HG02571 (cell line): ENCODE measurements around the gene SPDYE2.
"Not testable (repeated sequence)": the region's sequence is repeated elsewhere in the genome, so short reads cannot be mapped to it uniquely, and the experiment has no call there.

Source experiments
- ATAC-seq: cut with Tn5 transposase; IDR thresholded peaks from one replicate; pipeline ENCODE4 v1.9.1; 2021; ENCODE audit warnings: mild to moderate bottlenecking, moderate library complexity; ENCODE audit not compliant: unreplicated experiment

Gene SPDYE2

GRCh38 chr7:102535062-102535615 is 15.9 kb upstream of the SPDYE2 start:
- ATAC-seq, result not testable (repeated sequence)

GRCh38 chr7:102540604-102541003 is 10.4 kb upstream of the SPDYE2 start:
- ATAC-seq, result not testable (repeated sequence)

DNA sequence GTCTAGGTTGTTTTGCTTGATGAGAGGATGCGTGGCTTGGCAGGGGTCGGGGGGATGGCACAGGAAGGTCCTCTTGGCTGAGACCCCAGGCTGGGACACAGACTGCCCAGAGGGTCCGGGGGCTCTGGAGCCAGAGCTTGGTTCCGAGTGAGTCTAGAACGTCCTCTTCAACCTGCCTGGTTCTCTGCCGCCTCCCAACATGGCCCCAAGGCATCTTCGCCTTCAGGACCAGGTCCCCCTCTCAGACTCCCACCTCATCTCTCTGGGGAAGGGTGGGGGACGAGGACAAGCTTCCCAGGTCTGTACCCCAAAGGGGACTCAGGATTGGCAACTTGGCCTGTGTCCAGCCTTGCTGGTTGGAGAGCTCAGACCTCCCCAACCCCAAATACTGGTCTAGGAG is 8.9 kb upstream of the SPDYE2 start:
- not testable (repeated sequence) for ATAC-seq

- not testable (repeated sequence) for ATAC-seq
Observed at GRCh38 chr7:102542771-102543170, 8.3 kb upstream of the SPDYE2 start.

DNA sequence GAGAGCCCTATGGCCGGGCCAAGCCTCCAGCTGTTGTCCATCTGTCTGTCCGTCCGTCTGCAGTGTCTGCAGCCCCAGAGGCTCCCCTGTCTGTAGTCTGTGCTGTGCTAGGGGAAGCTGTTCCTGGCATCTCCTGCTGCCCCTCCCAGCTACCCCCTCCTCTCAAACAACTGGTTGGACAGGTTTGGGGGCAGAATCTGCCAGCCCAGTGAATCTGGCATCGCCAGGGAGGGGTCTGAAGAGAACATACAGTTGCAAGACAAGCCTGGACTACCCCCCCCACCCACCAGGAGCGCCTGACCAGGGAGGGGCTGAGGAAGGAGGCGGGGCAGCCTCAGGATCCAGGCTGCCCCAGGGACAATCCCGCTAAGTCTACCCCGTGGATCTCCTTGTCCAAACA is 7.4 kb upstream of the SPDYE2 start, which contains the start of gene UPK3BL2:
Gene UPK3BL2, minus strand, starts transcription at position 101 of the 400 bp plus-strand sequence. Its CDS starts 60 bp downstream, at position 41.
- not testable (repeated sequence) for ATAC-seq

DNA sequence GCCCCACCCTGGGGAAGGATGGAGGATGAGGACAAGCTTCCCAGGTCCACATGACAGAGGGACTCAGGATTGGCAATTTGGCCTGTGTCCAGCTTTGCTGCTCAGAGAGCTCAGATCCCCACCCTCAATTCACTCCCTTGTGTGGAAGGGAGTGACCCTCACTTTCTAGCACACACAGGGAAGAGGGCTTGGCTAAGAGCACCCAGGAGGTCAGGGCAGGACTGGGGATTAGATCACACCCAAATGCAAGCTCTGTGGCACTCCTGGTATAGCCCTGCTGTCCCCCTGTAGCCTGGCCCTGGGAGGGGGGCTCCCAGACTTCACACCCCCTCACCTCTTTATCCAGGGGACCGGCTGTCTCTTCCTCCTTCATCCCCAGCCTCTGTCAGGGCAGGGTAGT is 6.7 kb upstream of the SPDYE2 start:
- ATAC-seq, result not testable (repeated sequence)

DNA sequence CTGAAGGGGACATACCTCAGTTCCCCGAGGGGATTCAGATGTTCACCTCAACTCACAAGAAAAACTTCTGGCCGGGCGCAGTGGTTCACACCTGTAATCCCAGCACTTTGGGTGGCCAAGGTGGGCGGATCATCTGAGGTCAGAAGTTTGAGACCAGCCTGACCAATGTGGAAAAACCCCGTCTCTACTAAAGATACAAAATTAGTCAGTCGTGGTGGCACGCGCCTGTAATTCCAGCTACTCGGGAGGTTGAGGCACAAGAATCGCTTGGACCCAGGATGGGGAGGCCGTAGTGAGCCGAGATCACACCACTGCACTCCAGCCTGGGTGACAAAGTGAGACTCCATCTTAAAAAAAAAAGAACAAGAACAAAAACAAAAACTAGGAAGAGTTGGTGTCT is 5.7 kb upstream of the SPDYE2 start:
- not testable (repeated sequence) for ATAC-seq

DNA sequence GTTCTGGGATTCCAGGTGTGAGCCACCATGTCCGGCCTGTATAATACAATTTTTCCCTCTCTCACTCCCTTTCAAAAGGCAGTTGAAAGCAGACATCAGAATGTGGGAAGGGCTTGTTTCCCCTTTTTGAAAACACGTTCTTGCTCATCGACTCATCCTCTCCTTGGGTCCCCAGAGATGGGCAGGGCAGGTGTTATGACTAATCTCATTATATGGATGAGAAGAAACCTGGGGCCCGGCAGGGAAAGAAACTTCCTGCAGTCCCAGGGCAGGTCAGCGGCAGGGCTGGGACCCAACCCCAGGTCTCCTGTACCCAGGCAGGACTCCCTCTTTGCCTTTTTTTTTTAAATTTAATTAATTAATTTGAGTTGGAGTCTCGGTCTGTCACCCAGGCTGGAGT is 4.7 kb upstream of the SPDYE2 start:
- peak; percentile 71 for ATAC-seq

- ATAC-seq, result not testable (repeated sequence)
Observed at GRCh38 chr7:102568620-102569019, 17.6 kb downstream of the SPDYE2 start.

DNA sequence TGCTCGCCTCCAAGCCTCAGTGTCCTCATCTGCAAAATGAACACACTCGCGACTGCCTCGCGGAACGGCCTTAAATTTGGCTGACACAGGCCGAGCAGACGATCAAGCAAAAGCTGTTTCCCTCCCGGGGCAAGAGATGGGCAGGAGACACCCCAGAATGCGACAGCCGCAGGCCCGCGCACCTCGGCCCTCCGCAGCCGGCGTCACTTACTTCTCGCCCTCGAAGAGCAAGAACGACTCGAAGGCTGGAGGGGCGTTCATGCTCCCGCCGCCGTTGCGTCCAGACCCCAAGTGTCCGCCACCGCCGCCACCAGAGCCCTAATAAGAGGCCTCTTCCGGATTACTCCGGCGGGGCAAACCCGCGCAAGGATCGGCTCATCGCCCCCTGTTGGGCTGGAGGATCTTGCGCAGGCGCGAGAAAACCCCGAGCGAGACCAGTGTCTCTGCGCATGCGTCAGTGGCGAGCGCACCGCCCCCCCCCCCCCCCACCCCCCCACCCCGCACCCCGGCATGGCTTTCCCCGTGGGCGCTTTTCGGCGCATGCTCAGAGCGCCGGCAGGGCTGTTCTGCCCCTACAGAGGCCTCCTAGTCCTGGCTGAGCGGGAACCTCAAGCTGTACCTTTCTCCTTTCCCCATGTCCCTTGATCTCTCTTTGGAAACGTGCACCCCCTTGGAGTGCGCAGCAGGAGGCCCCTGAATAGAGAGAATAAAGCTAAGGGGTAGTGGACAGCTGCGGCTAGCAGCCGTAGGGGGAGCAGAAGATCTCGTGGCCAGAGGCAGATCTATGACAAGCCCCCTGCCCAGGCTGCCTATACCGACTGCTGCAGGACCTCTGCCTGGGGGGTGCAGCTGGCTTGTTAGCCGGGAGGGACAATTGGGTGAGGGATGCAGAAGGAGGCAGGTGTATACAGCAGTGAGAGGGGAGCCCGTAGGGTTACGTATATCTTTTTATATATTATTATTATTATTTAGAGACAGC is 21.5 kb downstream of the SPDYE2 start, which contains the start of gene POLR2J3:
Gene POLR2J3, minus strand, starts transcription at position 323 of the 979 bp plus-strand sequence. Its CDS starts 62 bp downstream, at position 261.
- peak; percentile 94 for ATAC-seq

GRCh38 chr7:102574607-102575006 is 23.6 kb downstream of the SPDYE2 start:
- ATAC-seq, result not testable (repeated sequence)

- not testable (repeated sequence) for ATAC-seq
Observed at GRCh38 chr7:102576363-102576762, 25.3 kb downstream of the SPDYE2 start.

DNA sequence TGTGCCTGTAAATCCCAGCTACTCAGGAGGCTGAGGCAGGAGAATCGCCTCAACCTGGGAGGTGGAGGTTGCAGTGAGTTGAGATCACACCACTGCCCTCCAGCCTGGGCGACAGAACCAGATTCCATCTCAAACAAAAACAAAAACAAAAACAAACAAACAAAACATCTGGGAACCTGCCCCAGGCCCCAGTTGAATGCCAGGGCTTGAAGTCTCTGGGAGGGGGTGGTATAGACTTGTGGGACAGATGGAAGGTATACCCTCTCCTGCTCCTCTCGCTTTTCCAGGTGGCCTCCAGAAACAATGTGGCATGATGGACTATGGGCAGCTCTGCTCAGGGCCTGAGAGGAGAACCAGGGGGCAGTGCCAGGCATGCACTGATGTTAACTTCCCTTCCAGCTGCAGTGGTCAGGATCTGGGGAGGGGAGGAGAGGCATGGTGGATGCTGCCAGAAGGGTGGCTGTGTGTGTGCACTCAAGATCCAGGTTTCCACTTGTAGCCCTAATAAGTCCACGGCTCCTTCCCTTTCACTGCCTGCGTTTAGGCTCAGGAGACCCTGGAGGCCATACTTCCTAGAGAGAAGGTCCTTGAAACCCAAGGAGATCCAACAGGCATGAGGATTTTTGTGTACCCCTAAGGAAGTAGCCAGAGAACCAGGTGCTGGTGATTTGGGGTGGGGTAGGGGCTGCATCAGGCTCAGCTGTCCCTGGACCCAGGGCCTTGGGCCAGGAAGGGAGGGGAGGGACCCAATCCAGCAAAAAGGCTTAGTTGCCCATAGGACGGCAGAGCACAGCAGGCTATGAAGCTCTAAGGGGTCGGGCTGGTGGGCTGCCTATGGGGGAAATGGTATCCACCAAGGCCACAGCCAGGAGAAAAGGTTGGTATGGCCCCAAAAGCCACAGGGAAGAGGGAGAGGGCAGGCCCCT is 26.6 kb downstream of the SPDYE2 start:
- ATAC-seq, result not testable (repeated sequence)

DNA sequence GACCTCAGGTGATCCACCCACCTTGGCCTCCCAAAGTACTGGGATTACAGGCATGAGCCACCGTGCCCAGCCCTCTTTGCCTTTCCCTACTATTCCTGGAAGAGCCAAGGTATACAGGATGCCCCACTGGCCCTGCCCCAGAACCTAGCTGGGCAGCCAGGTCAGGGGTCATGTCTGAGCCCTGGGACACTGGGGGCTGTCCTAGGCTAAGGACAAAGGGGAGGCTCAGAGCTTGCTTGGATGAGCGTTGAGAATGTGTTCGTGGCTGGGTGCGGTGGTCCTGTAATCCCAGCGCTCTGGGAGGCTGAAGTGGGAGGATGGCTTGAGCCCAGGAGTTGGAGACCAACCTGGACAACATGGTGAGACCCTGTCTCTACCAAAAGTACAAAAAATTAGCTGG is 27.5 kb downstream of the SPDYE2 start:
- ATAC-seq, result not testable (repeated sequence)

DNA sequence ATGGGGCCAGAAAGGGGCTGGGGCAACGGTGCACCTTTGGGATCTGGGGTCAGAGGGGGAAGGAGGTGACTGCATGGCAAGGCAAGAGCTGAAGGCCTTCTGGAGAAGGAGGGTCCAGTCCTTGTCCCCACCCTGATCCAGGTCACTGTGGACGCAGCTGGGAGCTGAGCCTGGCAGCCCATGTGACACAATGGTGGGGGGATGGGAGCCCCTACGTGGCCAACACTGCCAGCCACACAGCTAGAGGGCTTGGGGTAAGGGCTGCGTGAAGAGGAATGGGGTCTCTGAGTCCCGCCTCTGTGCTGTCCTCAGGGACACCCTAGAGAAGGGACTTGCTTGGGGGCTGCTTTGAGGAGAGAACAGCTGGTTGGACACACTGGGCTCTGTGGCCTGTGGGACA is 30.7 kb downstream of the SPDYE2 start:
- ATAC-seq, result not testable (repeated sequence)

GRCh38 chr7:102583495-102583894 is 32.5 kb downstream of the SPDYE2 start:
- not testable (repeated sequence) for ATAC-seq

DNA sequence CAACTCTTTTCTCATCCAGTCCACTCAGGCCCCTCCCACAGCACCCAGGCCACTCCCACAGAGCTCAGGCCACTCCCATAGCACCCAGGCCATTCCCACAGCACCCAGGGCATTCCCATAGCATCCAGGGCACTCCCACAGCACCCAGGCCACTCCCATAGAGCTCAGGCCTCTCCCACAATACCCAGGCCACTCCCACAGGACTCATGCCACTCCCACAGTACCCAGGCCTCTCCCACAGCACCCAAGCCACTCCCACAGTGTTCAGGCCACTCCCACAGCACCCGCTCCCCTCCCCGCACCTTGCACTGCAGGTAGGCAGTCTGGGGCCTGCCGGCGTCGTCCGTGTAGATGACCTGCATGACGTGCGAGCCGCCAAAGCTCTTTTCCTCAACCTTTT is 38.8 kb downstream of the SPDYE2 start:
- peak; percentile 27 for ATAC-seq

DNA sequence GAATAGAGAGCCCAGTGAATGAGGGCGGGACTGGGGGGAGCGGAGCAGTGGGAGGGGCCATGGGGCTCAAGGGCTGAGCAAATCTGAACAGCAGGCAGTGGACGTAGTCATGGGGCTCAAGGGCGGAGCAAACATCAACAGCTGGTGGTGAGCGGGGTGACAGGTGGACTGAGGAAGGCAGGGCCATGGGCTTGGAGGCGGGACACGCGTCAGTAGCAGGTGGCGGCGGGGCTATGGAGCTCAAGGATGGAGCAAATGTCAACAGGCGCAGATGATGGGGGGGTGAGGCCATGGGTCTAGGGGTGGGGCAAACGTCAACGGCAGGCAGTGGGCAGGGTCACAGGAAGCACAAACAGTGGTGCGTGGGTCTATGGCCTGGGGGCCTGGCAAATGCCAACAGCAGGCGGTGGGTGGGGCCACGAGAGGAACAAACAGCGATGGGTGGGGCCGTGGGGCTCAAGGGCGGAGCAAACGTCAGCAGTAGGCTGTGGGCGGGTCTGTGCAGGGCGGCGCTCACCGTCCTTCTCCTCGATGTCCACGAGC is 41.5 kb downstream of the SPDYE2 start:
- ATAC-seq, result peak; percentile 55

DNA sequence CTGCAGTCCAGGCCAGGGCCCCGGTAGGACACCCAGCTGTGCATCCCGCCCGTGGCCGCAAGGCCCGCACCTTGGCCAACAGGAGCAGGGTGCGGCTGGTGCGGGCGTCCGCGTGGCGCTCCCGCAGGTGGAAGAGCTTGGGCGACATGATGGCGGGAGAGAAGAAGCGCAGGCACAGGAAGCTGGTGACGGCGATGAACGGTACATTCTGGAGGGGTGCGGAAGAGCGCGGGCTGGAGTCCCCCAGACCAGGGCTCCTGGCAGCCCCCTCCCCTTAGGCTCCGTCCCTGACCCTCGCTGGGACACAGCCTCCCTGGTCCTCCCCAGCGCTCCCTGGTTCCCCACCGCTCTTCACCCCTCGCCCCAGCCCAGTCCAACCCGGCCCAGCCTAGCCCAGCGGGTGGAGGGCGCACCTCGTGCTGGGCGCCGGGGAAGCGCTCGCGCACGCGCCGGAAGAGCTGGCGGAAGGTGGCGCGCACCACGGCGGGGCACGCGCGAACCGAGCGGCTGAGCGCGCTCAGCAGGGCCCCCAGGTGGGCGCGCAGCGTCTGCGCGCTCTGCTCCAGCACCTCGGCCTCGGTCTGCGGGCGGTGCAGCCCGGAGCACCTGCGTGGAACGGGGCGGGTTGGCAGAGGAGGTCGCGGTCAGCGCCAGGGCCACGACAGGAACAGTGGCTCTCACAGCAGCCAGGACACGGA is 42.8 kb downstream of the SPDYE2 start:
- ATAC-seq, result peak; percentile 44

DNA sequence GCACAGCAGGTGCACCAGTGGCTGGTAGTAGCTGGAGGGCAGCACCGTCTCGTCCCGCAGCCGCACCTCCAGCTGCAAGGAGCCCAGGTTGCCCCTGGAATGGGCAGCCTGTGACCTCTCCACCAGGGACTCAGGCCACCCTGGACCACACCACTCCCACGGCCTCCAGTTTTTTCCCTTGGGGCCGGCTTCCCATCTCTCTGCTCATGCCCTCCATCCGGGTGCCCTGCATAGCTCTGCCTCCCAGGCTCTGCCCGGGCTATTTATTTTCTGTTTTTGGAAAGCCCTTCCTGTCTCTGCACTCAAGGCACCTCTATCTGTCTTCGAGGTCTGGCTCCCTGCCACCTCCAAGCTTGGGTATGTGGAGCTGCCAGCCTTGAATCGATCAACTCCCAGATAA is 45.0 kb downstream of the SPDYE2 start:
- not testable (repeated sequence) for ATAC-seq
